HT-29 (cell line): ENCODE results near the gene C4orf50. TPM values are rescaled to one million over a fixed set of nuclear protein-coding genes. Genes with fewer than 3 reads are reported as not detected.

ENCODE experiments used
- DNase-seq: peaks from one replicate; pipeline ENCODE4 v3.0.0-alpha.2; 2015; ENCODE audit warnings: low spot score
- total RNA-seq: library from RNA; depleted of rRNA; stranded (reverse); fragments of >200 nt; shearing (Covaris generic); gene quantifications from 2 replicates; pipeline ENCODE4 v1.2.3, GENCODE V29; 2014

C4orf50 gene
- total RNA-seq, 1 experiment from 2014 or later = not detected

DNA sequence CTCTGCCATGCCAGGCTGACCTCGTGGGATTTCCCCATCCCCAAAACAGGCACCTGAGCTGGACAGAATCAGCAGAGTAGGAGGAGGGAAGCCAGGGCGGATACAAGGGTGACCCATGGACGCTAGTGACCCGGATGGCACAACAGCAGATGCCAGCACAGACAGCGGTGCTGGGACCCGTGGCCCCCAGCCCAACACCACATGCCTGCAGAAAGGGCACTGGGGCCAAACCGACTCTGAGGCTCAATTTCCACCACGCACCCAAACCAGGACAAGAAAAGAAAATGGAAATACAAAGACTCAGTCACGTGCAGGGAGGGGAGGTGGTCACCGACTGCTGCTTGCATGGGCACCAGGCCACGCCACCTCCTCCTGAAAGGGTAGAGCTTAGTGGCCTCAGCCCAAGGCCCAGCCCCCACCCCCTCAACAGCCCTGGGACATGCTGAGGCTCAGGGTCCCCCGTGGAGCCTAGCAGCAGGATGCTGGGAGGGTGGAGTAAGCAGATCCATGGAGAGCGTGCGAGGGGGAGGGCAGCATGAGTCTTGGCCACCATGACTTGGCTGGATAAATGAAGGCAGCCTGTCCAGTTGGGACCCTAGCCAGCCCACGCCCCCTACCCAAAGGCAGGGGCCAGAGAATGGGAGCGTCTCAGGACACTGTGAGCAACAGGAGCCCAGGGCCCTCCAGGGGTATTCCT, 47.7 kb downstream of the C4orf50 start:
- no peak for DNase-seq

DNA sequence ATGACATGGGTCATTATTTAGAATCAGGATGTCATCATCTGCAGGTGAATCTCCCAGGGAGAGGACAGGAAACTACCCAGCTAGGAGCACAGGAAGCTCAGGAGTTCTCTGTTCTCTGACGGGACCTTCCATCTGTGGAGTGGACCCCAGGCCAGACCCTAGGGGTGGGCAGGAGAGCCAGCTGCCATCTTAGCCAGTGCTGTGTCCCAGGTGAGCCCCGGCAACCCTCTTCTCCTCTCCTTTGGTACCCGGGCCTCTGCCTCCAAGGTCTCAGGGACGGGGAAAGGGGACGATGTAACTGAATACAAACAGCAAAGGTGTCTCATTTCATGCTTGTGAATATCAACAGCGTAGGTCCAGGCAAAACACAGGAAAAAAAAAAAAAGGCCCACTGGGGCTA, 48.5 kb downstream of the C4orf50 start:
- DNase-seq = no peak

DNA sequence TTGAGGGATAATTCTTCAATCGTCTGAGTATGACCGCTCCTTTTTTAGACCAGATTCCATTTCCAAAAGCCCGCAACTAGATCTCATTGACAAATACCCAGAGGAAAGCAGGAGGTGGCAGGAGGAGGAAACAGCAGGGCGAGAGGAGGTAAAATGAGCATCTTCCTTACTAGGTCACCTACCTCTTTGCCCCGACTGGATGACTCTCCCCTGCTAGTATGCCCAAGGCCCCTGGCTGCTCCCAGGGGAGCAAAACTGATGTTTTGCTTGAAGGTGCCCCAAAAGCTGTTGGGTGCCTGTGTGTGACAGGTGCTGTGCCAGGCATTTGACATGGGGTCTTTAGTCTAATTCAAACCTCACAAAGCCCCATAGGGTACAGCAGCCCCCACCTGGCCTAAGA, 48.9 kb downstream of the C4orf50 start:
- no peak for DNase-seq

- no peak for DNase-seq
Measured at GRCh38 chr4:5968246-5968645, 50.0 kb downstream of the C4orf50 start.

- DNase-seq = no peak
Measured at GRCh38 chr4:5967783-5968182, 50.4 kb downstream of the C4orf50 start.

GRCh38 chr4:5965225-5965624, 53.0 kb downstream of the C4orf50 start:
- no peak for DNase-seq

- DNase-seq = no peak
Measured at GRCh38 chr4:5964030-5964429, 54.2 kb downstream of the C4orf50 start.

- no peak for DNase-seq
Measured at GRCh38 chr4:5963611-5964010, 54.6 kb downstream of the C4orf50 start.

DNA sequence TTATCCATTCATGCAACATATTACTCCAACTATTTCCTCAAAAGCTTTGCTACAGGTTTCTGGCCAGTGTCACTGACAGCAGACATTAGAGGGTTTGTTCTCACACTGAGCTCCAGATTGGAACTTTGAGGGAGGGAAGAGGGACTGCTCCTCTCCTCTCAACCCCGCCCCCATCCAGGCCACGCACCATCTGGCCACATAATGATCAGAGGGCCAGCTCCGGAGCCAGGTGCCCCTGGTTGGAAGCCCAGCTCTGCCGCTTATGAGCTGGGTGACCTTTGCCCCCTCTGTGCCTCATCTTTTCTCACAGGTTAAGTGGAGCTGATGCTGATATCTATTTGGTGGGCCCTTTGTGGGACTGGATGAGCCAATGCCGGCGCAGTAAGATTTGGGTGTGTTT, 55.8 kb downstream of the C4orf50 start:
- DNase-seq = no peak

DNA sequence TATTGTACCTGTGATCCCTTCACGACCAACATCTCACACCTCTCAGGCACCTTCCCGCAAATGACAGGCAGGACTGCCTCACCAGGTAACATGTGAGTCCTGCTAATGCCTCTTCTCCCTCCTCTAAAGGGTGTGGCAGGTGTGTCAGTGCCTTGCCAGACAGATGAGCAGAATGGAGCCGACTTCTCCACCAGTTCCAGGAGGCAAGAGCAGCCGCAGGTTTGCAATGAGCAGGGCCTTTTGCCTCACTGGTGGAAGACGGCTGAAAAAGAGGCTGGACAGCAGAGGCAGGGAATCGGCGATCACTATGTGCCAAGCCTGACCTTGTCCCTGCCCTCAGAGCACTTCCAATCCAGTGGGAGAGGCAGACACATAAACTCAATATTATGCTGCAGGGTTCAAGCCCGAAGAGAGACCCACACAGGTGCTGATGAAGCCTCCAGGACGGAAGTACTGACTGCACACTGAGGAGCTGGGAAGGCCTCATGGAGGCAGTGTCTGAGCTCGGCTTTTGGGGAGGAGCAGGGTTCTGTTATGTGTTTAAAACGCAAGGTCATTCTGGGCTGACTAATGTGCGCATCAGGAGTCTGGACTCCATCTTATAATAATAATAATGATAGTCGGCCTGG, 57.9 kb downstream of the C4orf50 start:
- no peak for DNase-seq

- DNase-seq = no peak
Measured at GRCh38 chr4:5959211-5959982, 58.8 kb downstream of the C4orf50 start.

GRCh38 chr4:5958199-5958735, 60.0 kb downstream of the C4orf50 start:
- no peak for DNase-seq

DNA sequence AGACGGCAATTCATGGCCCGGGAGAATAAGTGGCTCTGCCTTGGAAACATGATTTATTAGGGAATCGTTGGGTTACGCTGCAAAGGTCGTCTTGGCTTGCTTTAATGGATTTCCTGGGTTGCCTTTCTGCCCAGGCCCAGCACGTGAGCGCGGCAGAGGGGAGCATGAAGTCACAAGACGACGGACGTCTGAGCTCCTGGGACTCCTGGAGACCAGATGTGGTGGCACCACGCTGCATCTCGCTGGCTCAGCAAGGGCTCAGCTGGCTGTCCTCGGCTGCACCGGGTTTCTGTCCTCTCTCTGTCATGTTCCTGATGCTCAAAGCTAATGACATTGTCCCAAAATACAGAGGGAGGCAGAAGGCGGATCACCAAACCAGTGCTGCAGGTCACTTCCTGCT, 61.2 kb downstream of the C4orf50 start:
- no peak for DNase-seq

DNA sequence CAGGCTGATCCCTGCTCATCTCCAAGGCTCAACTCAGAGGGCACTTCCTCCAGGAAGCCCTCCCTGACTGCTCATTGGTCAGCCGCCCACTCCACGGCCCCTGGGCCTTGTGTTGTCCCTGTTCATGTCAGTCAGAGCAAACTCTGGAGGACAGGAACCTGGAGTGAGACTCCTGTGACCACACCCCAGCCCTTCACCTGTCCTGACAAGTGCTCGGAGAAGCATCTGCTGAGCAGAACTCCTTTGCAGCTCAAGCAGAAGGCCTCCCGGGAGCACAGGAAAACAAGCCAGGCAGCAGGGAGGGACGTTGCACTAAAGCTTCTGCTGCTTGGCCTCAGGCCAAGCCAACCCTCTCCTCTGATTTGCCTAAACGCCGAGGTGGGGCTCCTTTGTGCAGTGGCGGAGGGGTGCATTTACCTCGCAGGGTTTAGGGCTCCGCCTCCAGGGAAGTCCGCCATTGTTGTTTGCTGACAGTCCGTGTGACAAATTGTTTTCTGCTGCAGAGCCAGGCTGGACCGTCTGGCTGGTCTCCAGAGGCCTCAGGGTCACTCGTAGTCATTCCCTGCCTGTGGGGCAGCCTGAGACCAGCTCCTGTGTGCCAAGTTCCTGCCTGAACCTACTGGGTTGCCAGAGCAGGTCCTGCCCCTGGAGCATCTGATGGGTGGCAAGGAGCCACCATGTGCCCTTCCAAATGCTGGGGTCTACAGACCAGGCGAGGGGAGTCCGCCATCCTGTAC, 61.8 kb downstream of the C4orf50 start:
- no peak for DNase-seq

- DNase-seq = no peak
Measured at GRCh38 chr4:5955856-5956255, 62.4 kb downstream of the C4orf50 start.

- no peak for DNase-seq
Measured at GRCh38 chr4:5955201-5955821, 62.9 kb downstream of the C4orf50 start.

DNA sequence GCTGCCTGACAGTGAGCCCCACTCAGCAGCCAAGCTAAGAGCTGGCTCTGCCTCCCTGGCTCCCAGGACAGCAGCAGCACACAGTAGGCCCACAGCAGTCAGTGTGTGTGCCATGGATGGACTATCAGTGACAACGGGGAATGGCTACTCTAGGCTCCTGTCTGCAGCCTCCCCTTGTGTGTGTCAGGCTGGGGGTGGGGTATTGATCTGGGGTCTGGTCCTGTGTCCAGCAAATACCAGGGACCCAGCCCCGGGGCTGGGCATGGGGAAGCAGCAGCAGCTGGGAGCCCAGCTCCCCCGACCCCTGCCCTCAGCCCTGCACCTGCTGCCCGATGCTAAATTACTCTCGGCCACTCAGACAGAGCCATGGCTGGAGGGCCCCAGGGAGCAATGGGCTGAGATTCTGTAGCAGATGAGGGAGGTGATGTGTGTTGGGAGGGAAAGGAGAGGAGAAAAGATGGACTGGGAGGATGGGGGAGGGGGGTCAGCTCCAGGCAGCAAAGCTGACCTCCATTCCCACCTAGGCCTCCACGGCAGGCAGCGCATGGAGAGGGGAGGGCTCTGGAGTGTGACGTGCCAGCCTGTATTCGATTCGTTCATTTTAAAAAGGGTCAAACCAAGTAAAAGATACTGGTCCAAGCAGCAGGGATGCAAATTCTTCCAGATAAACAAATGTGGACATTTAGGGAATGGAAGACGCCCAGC, 64.0 kb downstream of the C4orf50 start:
- DNase-seq = no peak

DNA sequence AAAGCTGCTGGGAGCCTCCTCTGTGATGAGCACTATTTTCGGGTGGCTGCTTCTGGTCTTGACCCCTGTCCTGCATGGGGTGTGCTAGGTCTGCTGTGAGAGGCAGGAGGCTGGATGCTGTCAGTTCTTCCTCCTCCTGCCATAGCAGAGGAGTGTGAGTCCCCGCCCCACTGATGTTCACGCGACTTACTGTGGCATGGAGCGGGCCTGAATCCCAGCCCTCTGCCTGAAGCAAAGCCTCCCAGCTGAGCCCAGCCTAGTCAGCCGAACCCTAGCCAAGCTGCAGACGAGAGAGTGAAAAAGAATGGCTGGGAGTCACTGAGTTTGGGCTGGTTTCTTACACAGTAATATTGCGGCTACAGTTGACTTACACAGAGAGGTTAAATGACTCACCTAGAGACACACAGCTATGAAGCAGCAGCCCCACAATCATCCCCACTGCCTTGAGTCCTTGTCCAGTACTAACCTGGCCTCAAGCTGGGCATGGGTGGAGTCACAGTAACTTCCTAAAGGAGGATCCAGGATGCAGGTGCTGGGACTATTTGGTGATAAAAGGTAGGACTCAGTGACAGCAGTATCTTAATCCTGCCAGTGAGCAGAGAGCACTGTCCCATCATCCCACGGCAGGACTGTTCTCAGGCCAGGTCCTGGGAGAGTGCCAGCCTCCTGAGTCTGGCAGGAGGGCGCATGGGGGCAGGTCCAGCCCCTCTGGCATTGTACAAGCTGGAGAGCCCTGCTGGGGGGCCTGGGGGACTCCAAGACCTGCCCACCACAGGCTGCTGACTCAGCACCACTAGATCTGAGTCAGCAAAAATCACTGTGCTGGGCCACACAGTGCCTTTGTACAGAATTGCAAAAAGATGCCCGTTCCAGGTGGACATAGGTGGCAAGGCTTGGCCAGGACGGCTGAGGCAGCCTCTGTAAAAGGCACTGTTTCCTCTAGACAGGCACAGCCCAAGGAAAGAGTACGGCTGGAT, 65.0 kb downstream of the C4orf50 start:
- no peak for DNase-seq

DNA sequence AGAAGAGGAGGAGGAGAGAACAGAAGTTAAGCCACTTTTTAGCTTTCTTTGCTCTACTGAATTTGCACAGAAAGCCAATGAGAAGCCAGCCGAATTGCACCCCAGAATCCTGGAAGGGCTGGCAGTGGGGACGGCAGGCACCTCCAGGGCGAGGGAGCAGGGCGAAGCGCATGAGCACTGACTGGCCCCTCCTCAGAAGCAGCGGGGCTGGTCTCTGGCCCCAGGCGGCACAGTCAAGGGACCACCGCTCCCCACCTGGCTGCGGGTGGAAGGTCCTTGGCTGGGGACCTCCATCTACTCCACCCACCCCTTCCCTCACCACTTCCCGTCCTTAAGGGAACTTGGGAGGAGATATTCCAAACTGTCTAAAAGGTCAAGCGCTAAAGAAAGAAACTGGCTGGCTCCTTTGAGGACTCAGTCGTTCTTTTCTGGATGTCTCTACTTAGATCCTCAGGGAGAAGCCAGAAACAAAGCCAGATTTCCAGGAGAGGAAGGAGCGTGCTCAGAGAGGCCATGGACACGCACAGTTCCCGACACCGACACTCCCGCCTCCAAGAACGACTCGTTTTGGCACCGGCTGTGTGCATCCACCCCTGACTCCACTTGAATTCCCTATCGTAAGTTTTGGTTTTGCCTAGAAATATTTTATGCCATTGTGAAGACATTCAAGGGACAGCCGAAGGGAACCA, 65.8 kb downstream of the C4orf50 start:
- DNase-seq = no peak
